ENCODE results near the gene FBXW7. TPM values are rescaled to one million over a fixed set of nuclear protein-coding genes. Genes with fewer than 3 reads are reported as not detected.

Gene FBXW7
- total RNA-seq, 3 donors from 2014 or later: 38.5 to 48.6 (median 39.4) TPM

GRCh38 chr4:152480326-152480725, 55.6 kb downstream of the FBXW7 start:
- H3K4me3 ChIP-seq: no peak overlapping the region
- ATAC-seq (no peak), DNase-seq (no peak)

DNA sequence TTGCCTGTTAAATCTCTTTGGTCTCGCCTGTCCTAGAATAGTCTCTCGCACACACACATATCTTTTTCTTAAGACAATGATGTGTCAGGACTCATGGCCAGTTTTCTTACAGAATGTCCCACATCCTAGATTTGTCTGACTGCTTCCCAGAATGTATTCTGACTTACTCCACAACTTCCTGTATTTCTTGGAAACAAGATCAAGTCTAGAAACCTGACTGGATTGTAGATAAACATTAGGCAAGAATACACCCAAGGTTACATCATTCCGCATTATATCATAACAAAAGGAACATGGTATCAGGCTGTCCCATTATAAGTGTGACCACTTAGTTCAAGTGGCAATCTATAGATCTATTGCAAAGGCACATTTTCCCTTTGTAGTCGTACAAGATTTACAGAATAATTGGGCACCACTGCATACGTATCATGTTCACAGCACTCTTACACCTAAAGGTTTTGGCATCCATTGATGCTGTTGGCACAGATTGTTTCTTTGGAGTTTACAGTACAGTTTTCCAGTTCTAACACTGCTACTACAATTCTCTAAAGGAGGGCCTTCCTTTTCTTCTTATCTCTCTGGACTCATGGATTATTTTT, 56.4 kb downstream of the FBXW7 start:
- Histone ChIP-seq H3K4me3 (no peak overlapping the region), H3K9me3 (no peaks in the 10 kb centered on the region), H3K4me1 (ENCODE audit: low read depth) (no peaks in the 10 kb centered on the region), H3K36me3 (ENCODE audit: low read depth) (no peaks in the 10 kb centered on the region)
- TF ChIP-seq CTCF (IDR thresholded peaks at IDR 0.05): no peak
- ATAC-seq: no peak
- intact Hi-C loops (cut with DNase I, micrococcal nuclease): no loop called here
- no peak for DNase-seq

More at GRCh38 chr4:152480326-152480725, 55.6 kb downstream of the FBXW7 start:
- intact Hi-C loops (cut with DNase I, micrococcal nuclease): no loop called here
- no peak for TF ChIP-seq CTCF (IDR thresholded peaks at IDR 0.05)
- H3K9me3 ChIP-seq: no peaks in the 10 kb centered on the region
- peaks cover under 1% of the 10 kb centered on the region for H3K4me1 ChIP-seq (ENCODE audit: low read depth)
- no peaks in the 10 kb centered on the region for H3K36me3 ChIP-seq (ENCODE audit: low read depth)

DNA sequence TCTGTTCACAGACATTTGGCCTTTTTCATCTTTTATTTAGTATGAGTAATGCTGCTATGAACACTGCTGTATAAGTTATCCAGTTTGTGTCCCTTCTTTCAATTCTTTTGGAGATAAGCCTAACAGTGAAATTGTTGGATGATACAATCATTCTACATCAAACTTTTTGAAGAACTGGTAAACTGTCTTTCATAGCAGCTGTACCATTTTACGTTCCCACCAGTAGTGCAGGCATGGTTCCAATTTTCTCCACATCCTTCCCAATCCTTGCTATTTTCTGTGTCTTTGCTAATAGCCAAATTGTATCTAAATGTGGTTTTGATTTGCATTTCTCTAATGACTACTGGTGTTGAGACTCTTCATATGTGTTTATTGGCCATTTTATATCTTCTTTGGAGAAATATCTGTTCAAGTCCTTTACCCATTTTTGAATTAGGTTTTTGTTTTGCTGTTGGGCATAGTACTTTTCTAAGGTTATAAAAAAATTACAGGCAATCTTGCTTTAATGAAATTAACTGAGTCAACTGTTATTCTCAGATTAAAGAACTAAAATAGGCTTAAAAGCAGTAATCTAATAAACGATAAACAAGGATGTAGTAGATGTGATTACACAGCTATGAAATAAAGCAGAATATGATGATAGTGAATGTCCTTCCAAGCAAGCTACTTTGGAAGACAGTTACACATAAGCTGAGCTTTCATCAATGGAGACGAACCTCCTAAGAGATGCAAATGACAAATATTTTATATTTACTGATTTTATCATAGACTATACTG, 57.2 kb downstream of the FBXW7 start:
- ATAC-seq (no peak), DNase-seq (no peak)
- no peaks in the 10 kb centered on the region for H3K36me3 ChIP-seq (ENCODE audit: low read depth)
- no peak for TF ChIP-seq CTCF (IDR thresholded peaks at IDR 0.05)
- H3K9me3 ChIP-seq: no peaks in the 10 kb centered on the region
- no peaks in the 10 kb centered on the region for H3K4me1 ChIP-seq (ENCODE audit: low read depth)
- intact Hi-C loops (cut with DNase I, micrococcal nuclease): no loop called here
- no peak overlapping the region for H3K4me3 ChIP-seq

GRCh38 chr4:152476796-152477195, 59.1 kb downstream of the FBXW7 start:
- DNase-seq (no peak), ATAC-seq (peak; percentile 22)
- no peaks in the 10 kb centered on the region for H3K9me3 ChIP-seq
- intact Hi-C loops (cut with DNase I, micrococcal nuclease): no loop called here
- no peaks in the 10 kb centered on the region for H3K4me1 ChIP-seq (ENCODE audit: low read depth)
- H3K36me3 ChIP-seq (ENCODE audit: low read depth): no peaks in the 10 kb centered on the region
- no peak for TF ChIP-seq CTCF (IDR thresholded peaks at IDR 0.05)
- H3K4me3 ChIP-seq: no peak overlapping the region

GRCh38 chr4:152471251-152471792, 64.6 kb downstream of the FBXW7 start:
- Histone ChIP-seq H3K4me1 (ENCODE audit: low read depth) (no peaks in the 10 kb centered on the region), H3K9me3 (no peaks in the 10 kb centered on the region), H3K4me3 (no peak overlapping the region), H3K36me3 (ENCODE audit: low read depth) (no peaks in the 10 kb centered on the region)
- DNase-seq: no peak
- no peak for ATAC-seq
- intact Hi-C loops (cut with DNase I, micrococcal nuclease): no loop called here
- TF ChIP-seq CTCF (IDR thresholded peaks at IDR 0.05): no peak

All from mucosa of descending colon (tissue), 3 donors.